Sigmoid colon (tissue), 7 donors: ENCODE data around the gene TSPAN4. TPM values are rescaled to one million over a fixed set of nuclear protein-coding genes. Genes with fewer than 3 reads are reported as not detected.
A peak's percentile ranks its signal among the peaks of the same experiment; 100 is the strongest.

ENCODE experiments used
- DNase-seq: peaks from one replicate; pipeline ENCODE4 v3.0.0-alpha.2; 2019
- H3K27ac ChIP-seq, 4 donors: fragments of 200-600 bp; sonication (generic); one replicate each; pipeline ENCODE4 v1.5.1; 2016 to 2019; ENCODE audit warnings: mild to moderate bottlenecking in 1 of 4
- H3K27me3 ChIP-seq, 3 donors: fragments of 200-600 bp; sonication (generic); one replicate each; pipeline ENCODE4 v1.5.1; 2019; ENCODE audit warnings: mild to moderate bottlenecking in 1 of 3
- H3K36me3 ChIP-seq, 4 donors: fragments of 200-600 bp; sonication (generic); one replicate each; pipeline ENCODE4 v1.5.1; 2016 to 2019
- H3K4me1 ChIP-seq, 4 donors: fragments of 200-600 bp; sonication (generic); one replicate each; pipeline ENCODE4 v1.5.1; 2017 to 2019
- H3K4me3 ChIP-seq, 4 donors: fragments of 200-600 bp; sonication (generic); one replicate each; pipeline ENCODE4 v1.5.1; 2017 to 2019; ENCODE audit warnings: mild to moderate bottlenecking in 2 of 4, moderate library complexity in 1 of 4
- H3K9me3 ChIP-seq, 4 donors: fragments of 200-600 bp in 3 of 4; sonication (generic) in 3 of 4; one replicate each; pipeline versions ENCODE4 v1.5.1 to v1.6.1; 2013 to 2019
- CTCF ChIP-seq, 4 experiments: fragments of 450-650 bp in 3 of 4; fragments of 200-600 bp in 1 of 4; IDR thresholded peaks; one replicate each; pipeline ENCODE4 v1.5.1; 2016 to 2019; ENCODE audit warnings: antibody characterized with exemption in 4 of 4, mild to moderate bottlenecking in 3 of 4, moderate library complexity in 2 of 4
- EP300 ChIP-seq, 4 donors: sonication (generic); formaldehyde crosslinking; IDR thresholded peaks; one replicate each; pipeline ENCODE4 v1.6.1; 2017; ENCODE audit warnings: antibody characterized with exemption in 4 of 4
- POLR2A ChIP-seq, 2 donors: fragments of 450-650 bp; IDR thresholded peaks; one replicate each; pipeline ENCODE4 v1.6.1; 2016; ENCODE audit warnings: antibody characterized with exemption in 2 of 2, mild to moderate bottlenecking in 2 of 2, moderate library complexity in 2 of 2
- POLR2AphosphoS5 ChIP-seq, 4 donors: sonication (generic); formaldehyde crosslinking; IDR thresholded peaks; one replicate each; pipeline ENCODE4 v1.6.1; 2017; ENCODE audit warnings: antibody characterized with exemption in 4 of 4
- WGBS, 2 donors: extraction: QIAGEN DNeasy Blood & Tissue Kit; methylation state at CpG; one replicate each; pipeline ENCODE4 v1.1.7; 2013; 5-methylcytosine and 5-hydroxymethylcytosine counted together
- intact Hi-C: fragments of 100-400 bp; cut with DNase I; formaldehyde crosslinking; loops from one replicate; pipeline ENCODE4 v1.15.1; 2023
- polyA plus RNA-seq, 3 donors: library from polyadenylated mRNA; stranded (reverse); fragments of 200-250 nt; gene quantifications; one replicate each; pipeline ENCODE4 v1.2.3, GENCODE V29; 2013
- total RNA-seq, 4 donors: library from RNA; depleted of rRNA; stranded (reverse); fragments of >200 nt; gene quantifications; one replicate each; pipeline ENCODE4 v1.1.0, GENCODE V29; 2016
- donor health status: healthy with polysubstance abuse.
- donor health status: Bipolar disorder and iron deficiency.
- donor health status: healthy.

Gene TSPAN4
- total and polyA plus RNA-seq, 7 donors = 8.8 to 92.7 (median 79.2) TPM

- TF ChIP-seq POLR2AphosphoS5 (IDR thresholded peaks at IDR 0.05) = no peak
- TF ChIP-seq CTCF (IDR thresholded peaks at IDR 0.05) = no peak
- no peak for TF ChIP-seq EP300 (IDR thresholded peaks at IDR 0.05)
- Histone ChIP-seq H3K27me3 (peaks cover 0 to 23% (median 9%) of the 10 kb centered on the region in 3 donors), H3K4me1 (peaks cover 0 to 81% (median 69%) of the 10 kb centered on the region in 4 donors), H3K4me3 (no peak overlapping the region), H3K27ac (peak overlapping the region; percentile 90 to 96 (median 93)), H3K36me3 (no peaks in the 10 kb centered on the region), H3K9me3 (no peaks in the 10 kb centered on the region)
- intact Hi-C loops = loop anchor here (5.0 kb wide), 2 partner anchors 66 to 81 kb away; partner anchors contain the start of genes AP2A2 and CHID1
- no peak for DNase-seq
- 55 to 68% methylated on average over 8 of the region's 8 CpGs for WGBS, 2 donors
Measured at GRCh38 chr11:845872-846495, 3.3 kb downstream of the TSPAN4 start.

GRCh38 chr11:846496-847098 is 3.9 kb downstream of the TSPAN4 start:
- Histone ChIP-seq H3K27ac (peak overlapping the region in 3 of 4 donors; percentile 90 to 96 (median 94)), H3K4me3 (no peak overlapping the region), H3K9me3 (no peaks in the 10 kb centered on the region), H3K4me1 (peaks cover 0 to 80% (median 66%) of the 10 kb centered on the region in 4 donors), H3K36me3 (no peaks in the 10 kb centered on the region), H3K27me3 (peaks cover 0 to 23% (median 9%) of the 10 kb centered on the region in 3 donors)
- intact Hi-C loops = loop anchor here (5.0 kb wide), 2 partner anchors 66 to 81 kb away; partner anchors contain the start of genes AP2A2 and CHID1
- no peak for DNase-seq
- TF ChIP-seq POLR2A (IDR thresholded peaks at IDR 0.05) (no peak), POLR2AphosphoS5 (IDR thresholded peaks at IDR 0.05) (no peak), EP300 (IDR thresholded peaks at IDR 0.05) (no peak), CTCF (IDR thresholded peaks at IDR 0.05) (no peak)
- 79 to 84% methylated on average over 11 of the region's 11 CpGs for WGBS, 2 donors

GRCh38 chr11:847876-848275 is 5.2 kb downstream of the TSPAN4 start:
- peaks cover 0 to 74% (median 64%) of the 10 kb centered on the region in 4 donors for H3K4me1 ChIP-seq
- no peaks in the 10 kb centered on the region for H3K9me3 ChIP-seq
- no peak overlapping the region for H3K27ac ChIP-seq
- WGBS, 2 donors = 53 to 76% methylated on average over 18 of the region's 18 CpGs
- intact Hi-C loops = loop anchor here (2.0 to 5.0 kb wide), 3 partner anchors 64 to 203 kb away; partner anchors contain the start of genes AP2A2 and CHID1
- TF ChIP-seq POLR2AphosphoS5 (IDR thresholded peaks at IDR 0.05) (no peak), POLR2A (IDR thresholded peaks at IDR 0.05) (no peak), EP300 (IDR thresholded peaks at IDR 0.05) (no peak), CTCF (IDR thresholded peaks at IDR 0.05) (no peak)
- H3K4me3 ChIP-seq = no peak overlapping the region
- DNase-seq = no peak
- peaks cover 0 to 23% (median 9%) of the 10 kb centered on the region in 3 donors for H3K27me3 ChIP-seq
- H3K36me3 ChIP-seq = no peaks in the 10 kb centered on the region

- Histone ChIP-seq H3K4me1 (peaks cover 0 to 69% (median 60%) of the 10 kb centered on the region in 4 donors), H3K27ac (no peak overlapping the region), H3K9me3 (no peaks in the 10 kb centered on the region), H3K27me3 (peaks cover 0 to 23% (median 9%) of the 10 kb centered on the region in 3 donors), H3K36me3 (no peaks in the 10 kb centered on the region), H3K4me3 (no peak overlapping the region)
- intact Hi-C loops = loop anchor here (2.0 to 5.0 kb wide), 3 partner anchors 64 to 202 kb away; partner anchors contain the start of genes AP2A2 and CHID1
- DNase-seq = no peak
- 6 to 26% methylated on average over 14 of the region's 14 CpGs for WGBS, 2 donors
- TF ChIP-seq POLR2AphosphoS5 (IDR thresholded peaks at IDR 0.05) (no peak), POLR2A (IDR thresholded peaks at IDR 0.05) (no peak), EP300 (IDR thresholded peaks at IDR 0.05) (no peak), CTCF (IDR thresholded peaks at IDR 0.05) (peak; percentile 58 to 96 (median 86))
Measured at GRCh38 chr11:848380-848931, 5.8 kb downstream of the TSPAN4 start.
